HEK293 (cell line): ENCODE data around the gene OAF.

Source experiments
- CTCF ChIA-PET: fragments of 350-600 bp; formaldehyde crosslinking; extraction: SDS; loops from one replicate; lab custom pipeline; 2021; ENCODE audit warnings: antibody characterized with exemption; lab: Yijun Ruan, JAX
- POLR2A ChIA-PET: fragments of 300-600 bp; formaldehyde crosslinking; extraction: SDS; loops from one replicate; lab custom pipeline; 2020; ENCODE audit warnings: antibody characterized with exemption, inconsistent platforms; lab: Yijun Ruan, JAX
- H3K27ac ChIP-seq: fragments of 200-500 bp; sonication (Bioruptor generic); 2 replicates; pipeline ENCODE4 v1.5.1; 2014; ENCODE audit warnings: low read depth, low read length, control low read depth, inconsistent platforms; ENCODE audit errors: extremely low read depth
- H3K36me3 ChIP-seq, 2 experiments: fragments of 200-500 bp in 1 of 2; sonication (Bioruptor generic) in 1 of 2; 1 replicate in 1 of 2; 2 replicates in 1 of 2; pipeline ENCODE4 v1.5.1; 2014 to 2017; ENCODE audit warnings: inconsistent platforms in 2 of 2, low read length in 2 of 2; ENCODE audit not compliant: control insufficient read depth in 2 of 2, insufficient read depth in 1 of 2
- H3K4me1 ChIP-seq: fragments of 200-500 bp; sonication (Bioruptor generic); 2 replicates; pipeline ENCODE4 v1.5.1; 2014; ENCODE audit warnings: mild to moderate bottlenecking, low read length, inconsistent platforms; ENCODE audit not compliant: control insufficient read depth, insufficient read depth
- H3K4me3 ChIP-seq: 2 replicates; pipeline ENCODE4 v1.5.1; 2011; ENCODE audit warnings: low read depth, mild to moderate bottlenecking, control low read depth, low read length, moderate library complexity
- H3K9me3 ChIP-seq: fragments of 200-500 bp; sonication (Bioruptor generic); 2 replicates; pipeline ENCODE4 v1.5.1; 2014; ENCODE audit warnings: low read depth, low read length, inconsistent platforms; ENCODE audit not compliant: control insufficient read depth, insufficient read depth
- BCL11B ChIP-seq: fragments of 450-650 bp; formaldehyde crosslinking; IDR thresholded peaks from 2 replicates; pipeline ENCODE4 v1.5.1; 2016; ENCODE audit warnings: low read depth, missing biosample characterization, missing genetic modification characterization
- GLI2 ChIP-seq: fragments of 450-650 bp; formaldehyde crosslinking; IDR thresholded peaks from 2 replicates; pipeline ENCODE4; 2017; ENCODE audit warnings: missing biosample characterization, missing genetic modification characterization, low read depth, borderline replicate concordance
- HOXC10 ChIP-seq: sonication (generic); formaldehyde crosslinking; IDR thresholded peaks from 2 replicates; pipeline ENCODE4 v1.8.1; 2023; ENCODE audit warnings: mild to moderate bottlenecking, missing genetic modification reagents
- KLF7 ChIP-seq: fragments of 450-650 bp; formaldehyde crosslinking; IDR thresholded peaks from 2 replicates; pipeline ENCODE4 v1.5.1; 2016; ENCODE audit warnings: missing biosample characterization, missing genetic modification characterization, borderline replicate concordance
- KLF8 ChIP-seq: fragments of 450-650 bp; formaldehyde crosslinking; IDR thresholded peaks from 2 replicates; pipeline ENCODE4 v1.5.1; 2016; ENCODE audit warnings: missing biosample characterization, missing genetic modification characterization
- KLF9 ChIP-seq: fragments of 450-650 bp; formaldehyde crosslinking; IDR thresholded peaks from 2 replicates; pipeline ENCODE4 v1.5.1; 2016; ENCODE audit warnings: missing biosample characterization, missing genetic modification characterization, low read depth
- TSHZ1 ChIP-seq: fragments of 450-650 bp; formaldehyde crosslinking; IDR thresholded peaks from 2 replicates; pipeline ENCODE4 v1.5.1; 2016; ENCODE audit warnings: missing biosample characterization, missing genetic modification characterization, borderline replicate concordance
- YY1 ChIP-seq: fragments of 450-650 bp; formaldehyde crosslinking; IDR thresholded peaks from 2 replicates; pipeline ENCODE4 v1.5.1; 2018; ENCODE audit warnings: missing biosample characterization, missing genetic modification characterization
- ZBTB20 ChIP-seq: fragments of 450-650 bp; formaldehyde crosslinking; IDR thresholded peaks from 2 replicates; pipeline ENCODE4 v1.5.1; 2016; ENCODE audit warnings: missing biosample characterization, missing genetic modification characterization
- ZBTB26 ChIP-seq: fragments of 450-650 bp; formaldehyde crosslinking; optimal IDR thresholded peaks from 2 replicates; pipeline ENCODE3; 2016; ENCODE audit warnings: missing biosample characterization, mild to moderate bottlenecking, missing genetic modification characterization
- ZBTB44 ChIP-seq: fragments of 450-650 bp; IDR thresholded peaks from 2 replicates; pipeline ENCODE4 v1.5.1; 2018; ENCODE audit warnings: missing biosample characterization, mild to moderate bottlenecking, missing genetic modification characterization
- ZBTB8A ChIP-seq: fragments of 450-650 bp; formaldehyde crosslinking; IDR thresholded peaks from 2 replicates; pipeline ENCODE4 v1.5.1; 2016; ENCODE audit warnings: missing biosample characterization, missing genetic modification characterization
- ZEB2 ChIP-seq: fragments of 450-650 bp; formaldehyde crosslinking; IDR thresholded peaks from 2 replicates; pipeline ENCODE4 v1.5.1; 2016; ENCODE audit warnings: missing biosample characterization, missing genetic modification characterization
- ZFP41 ChIP-seq: fragments of 450-650 bp; formaldehyde crosslinking; IDR thresholded peaks from 2 replicates; pipeline ENCODE4 v1.5.1; 2016; ENCODE audit warnings: missing biosample characterization, missing genetic modification characterization, borderline replicate concordance
- ZIC2 ChIP-seq: fragments of 450-650 bp; formaldehyde crosslinking; IDR thresholded peaks from 2 replicates; pipeline ENCODE4 v1.5.1; 2016; ENCODE audit warnings: missing biosample characterization, missing genetic modification characterization
- ZNF132 ChIP-seq: fragments of 450-650 bp; formaldehyde crosslinking; IDR thresholded peaks from 2 replicates; pipeline ENCODE4 v1.5.1; 2017; ENCODE audit warnings: missing biosample characterization, missing genetic modification characterization, borderline replicate concordance
- ZNF175 ChIP-seq: fragments of 450-650 bp; formaldehyde crosslinking; IDR thresholded peaks from 2 replicates; pipeline ENCODE4 v1.5.1; 2016; ENCODE audit warnings: missing biosample characterization, missing genetic modification characterization
- ZNF202 ChIP-seq: fragments of 450-650 bp; formaldehyde crosslinking; IDR thresholded peaks from 2 replicates; pipeline ENCODE4 v1.5.1; 2016; ENCODE audit warnings: missing biosample characterization, missing genetic modification characterization, borderline replicate concordance
- ZNF211 ChIP-seq: fragments of 450-650 bp; formaldehyde crosslinking; IDR thresholded peaks from 2 replicates; pipeline ENCODE4 v1.5.1; 2016; ENCODE audit warnings: low read depth, missing biosample characterization, missing genetic modification characterization
- ZNF221 ChIP-seq: fragments of 450-650 bp; formaldehyde crosslinking; IDR thresholded peaks from 2 replicates; pipeline ENCODE4 v1.5.1; 2017; ENCODE audit warnings: missing biosample characterization, missing genetic modification characterization, borderline replicate concordance
- ZNF266 ChIP-seq: fragments of 450-650 bp; formaldehyde crosslinking; IDR thresholded peaks from 2 replicates; pipeline ENCODE4 v1.5.1; 2016; ENCODE audit warnings: missing biosample characterization, missing genetic modification characterization, low read depth
- ZNF366 ChIP-seq: fragments of 450-650 bp; formaldehyde crosslinking; conservative IDR thresholded peaks from 2 replicates; pipeline ENCODE4 v1.5.1; 2016; ENCODE audit warnings: missing biosample characterization, missing genetic modification characterization
- ZNF394 ChIP-seq: fragments of 450-650 bp; formaldehyde crosslinking; IDR thresholded peaks from 2 replicates; pipeline ENCODE4 v1.5.1; 2016; ENCODE audit warnings: missing biosample characterization, missing genetic modification characterization, mild to moderate bottlenecking, moderate library complexity, borderline replicate concordance
- ZNF473 ChIP-seq: fragments of 450-650 bp; formaldehyde crosslinking; IDR thresholded peaks from 2 replicates; pipeline ENCODE4 v1.5.1; 2017; ENCODE audit warnings: missing biosample characterization, missing genetic modification characterization
- ZNF558 ChIP-seq: fragments of 450-650 bp; formaldehyde crosslinking; IDR thresholded peaks from 2 replicates; pipeline ENCODE4 v1.5.1; 2016; ENCODE audit warnings: missing biosample characterization, missing genetic modification characterization
- ZNF626 ChIP-seq: fragments of 450-650 bp; sonication (Bioruptor Pico); formaldehyde crosslinking; IDR thresholded peaks from 2 replicates; pipeline ENCODE4 v1.5.1; 2018; ENCODE audit warnings: missing biosample characterization, missing genetic modification characterization, inconsistent platforms
- ZNF629 ChIP-seq: fragments of 450-650 bp; formaldehyde crosslinking; IDR thresholded peaks from 2 replicates; pipeline ENCODE4 v1.5.1; 2017; ENCODE audit warnings: missing biosample characterization, missing genetic modification characterization
- ZNF658 ChIP-seq: fragments of 450-650 bp; formaldehyde crosslinking; IDR thresholded peaks from 2 replicates; pipeline ENCODE4; 2016; ENCODE audit warnings: missing biosample characterization, missing genetic modification characterization
- ZNF660 ChIP-seq: fragments of 450-650 bp; IDR thresholded peaks from 2 replicates; pipeline ENCODE4 v1.5.1; 2018; ENCODE audit warnings: missing biosample characterization, mild to moderate bottlenecking, missing genetic modification characterization
- ZNF843 ChIP-seq: fragments of 450-650 bp; formaldehyde crosslinking; IDR thresholded peaks from 2 replicates; pipeline ENCODE4 v1.5.1; 2016; ENCODE audit warnings: missing biosample characterization, missing genetic modification characterization
- ZXDB ChIP-seq: fragments of 450-650 bp; formaldehyde crosslinking; IDR thresholded peaks from 2 replicates; pipeline ENCODE4 v1.5.1; 2016; ENCODE audit warnings: missing biosample characterization, missing genetic modification characterization

OAF gene

GRCh38 chr11:120194166-120194565 is 16.7 kb upstream of the OAF start:
- no peaks in the 10 kb centered on the region for H3K36me3 ChIP-seq
- POLR2A ChIA-PET = no interaction called here
- no peak overlapping the region for H3K4me3 ChIP-seq
- CTCF ChIA-PET = interaction anchor here (0.7 to 1.4 kb wide), 3 partner anchors 21 to 88 kb away, joined by 4 to 6 read pairs (median 4); no protein-coding TSS in a partner anchor
- H3K4me1 ChIP-seq = no peaks in the 10 kb centered on the region
- no peaks in the 10 kb centered on the region for H3K9me3 ChIP-seq
- no peak overlapping the region for H3K27ac ChIP-seq
- TF ChIP-seq ZBTB44 (tag by site-specific recombination) (no peak), ZNF202 (tag by site-specific recombination) (no peak), ZNF211 (tag by site-specific recombination) (no peak), KLF9 (tag by site-specific recombination) (no peak), KLF7 (tag by site-specific recombination) (no peak), BCL11B (tag by site-specific recombination) (no peak), ZNF394 (tag by site-specific recombination) (no peak), ZNF473 (tag by site-specific recombination) (no peak), ZXDB (tag by site-specific recombination) (no peak), ZNF660 (tag by site-specific recombination) (no peak), ZNF175 (tag by site-specific recombination) (no peak), YY1 (no peak), ZEB2 (tag by site-specific recombination) (no peak), ZNF366 (no peak), GLI2 (tag by site-specific recombination) (no peak), ZBTB26 (no peak)
- TF ChIP-seq, all 188 proteins: peak for 0

DNA sequence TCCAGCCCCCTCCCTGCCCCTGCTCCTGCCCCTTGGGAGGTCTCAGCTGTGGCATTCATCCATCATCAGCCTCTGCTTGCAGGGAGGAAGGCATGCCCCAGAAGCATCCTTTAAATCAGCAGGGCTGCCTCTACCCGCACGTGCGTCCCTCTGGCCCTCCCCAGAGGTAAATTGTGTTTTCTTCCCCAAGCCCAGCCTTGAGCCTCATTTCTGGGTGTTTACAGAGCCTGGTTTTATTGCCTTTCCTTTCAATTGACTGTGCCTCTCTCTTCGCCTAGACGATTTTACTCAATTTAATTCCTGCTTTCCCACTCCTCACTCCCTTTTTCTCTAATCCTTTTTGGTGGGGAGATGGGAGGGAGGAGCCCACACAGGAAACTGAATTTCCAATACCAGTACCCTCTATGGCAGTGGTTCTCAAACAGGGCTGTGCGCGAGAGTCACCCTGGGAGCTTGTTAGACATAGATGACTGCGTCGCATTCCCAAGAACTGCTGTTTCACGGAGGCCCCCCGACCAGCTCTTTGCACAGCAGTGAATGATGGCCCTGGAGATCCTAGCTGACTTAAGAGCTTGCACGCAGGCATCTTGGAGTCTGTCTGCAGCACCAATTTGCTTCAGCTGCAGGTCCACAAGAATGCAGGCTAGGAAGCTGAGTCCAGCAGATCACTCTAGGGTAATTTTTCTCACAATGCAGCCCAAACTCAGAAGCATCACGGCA is 15.1 kb upstream of the OAF start:
- Histone ChIP-seq H3K36me3 (no peaks in the 10 kb centered on the region), H3K9me3 (no peaks in the 10 kb centered on the region), H3K4me3 (no peak overlapping the region), H3K4me1 (no peaks in the 10 kb centered on the region), H3K27ac (no peak overlapping the region)
- POLR2A ChIA-PET = no interaction called here
- CTCF ChIA-PET = interaction anchor here (1.3 to 2.1 kb wide), 3 partner anchors 23 to 104 kb away, joined by 4 to 9 read pairs (median 4); no protein-coding TSS in a partner anchor
- TF ChIP-seq ZNF626 (tag by site-specific recombination) = no peak
- no peak for TF ChIP-seq ZNF558 (tag by site-specific recombination)
- TF ChIP-seq ZIC2 (tag by site-specific recombination) = peak; percentile 91
- no peak for TF ChIP-seq ZNF658
- TF ChIP-seq KLF8 (tag by site-specific recombination) = no peak
- no peak for TF ChIP-seq TSHZ1
- TF ChIP-seq ZNF629 (tag by site-specific recombination) = no peak
- TF ChIP-seq ZNF843 = no peak
- no peak for TF ChIP-seq HOXC10 (CRISPR knock-in tag)
- no peak for TF ChIP-seq ZFP41 (tag by site-specific recombination)
- peak; percentile 66 for TF ChIP-seq ZBTB20 (tag by site-specific recombination)
- TF ChIP-seq ZNF132 (tag by site-specific recombination) = no peak
- peak; percentile 48; the same call in 1 of the 2 replicates for TF ChIP-seq ZBTB8A (tag by site-specific recombination)
- no peak for TF ChIP-seq ZNF266 (tag by site-specific recombination)
- TF ChIP-seq ZNF221 (tag by site-specific recombination) = no peak
